ENCODE results near the gene PSMC3IP. TPM values are rescaled to one million over a fixed set of nuclear protein-coding genes. Genes with fewer than 3 reads are reported as not detected.
A peak's percentile ranks its signal among the peaks of the same experiment; 100 is the strongest.

Gene PSMC3IP
- total and polyA plus RNA-seq, 2 donors (not counting 3 experiments of a cell fraction or from before 2014, with no cell fraction given), result 5.9 to 19.3 TPM

GRCh38 chr17:42526031-42526444, 51.5 kb downstream of the PSMC3IP start:
- Histone ChIP-seq H3K9me1 (replicated peaks; ENCODE audit: control insufficient read depth, extremely low read depth, insufficient read depth, low read length) (no peaks in the 10 kb centered on the region), H4K20me1 (replicated peaks; ENCODE audit: control insufficient read depth, extremely low read depth, insufficient read depth, low read length) (no peaks in the 10 kb centered on the region), H3K4me1 (ENCODE audit: control insufficient read depth, extremely low read depth, insufficient read depth, low read length) (peaks cover 29% of the 10 kb centered on the region), H3K27ac (ENCODE audit: insufficient read depth, low read depth, low read length) (peak overlapping the region; percentile 40), H3K4me3 (replicated peaks in 1 of 3; ENCODE audit: insufficient read depth in 1 of 3, low read depth in 1 of 3, low read length in 3 of 3) (no peak overlapping the region), H3K27me3 (ENCODE audit: control insufficient read depth in 2 of 2, insufficient read depth in 2 of 2, low read length in 2 of 2) (no peaks in the 10 kb centered on the region), H3K36me3 (ENCODE audit: control insufficient read depth in 2 of 2, extremely low read depth in 1 of 2, insufficient read depth in 2 of 2, low read length in 2 of 2) (no peaks in the 10 kb centered on the region), H2AFZ (ENCODE audit: low read depth, low read length) (peak overlapping the region; percentile 7), H3K9me3 (replicated peaks; ENCODE audit: control insufficient read depth, insufficient read depth, low read length) (no peaks in the 10 kb centered on the region), H3K4me2 (ENCODE audit: insufficient read depth, low read length) (no peak overlapping the region), H3K79me2 (ENCODE audit: control insufficient read depth, insufficient read depth, low read length) (no peaks in the 10 kb centered on the region), H3K9ac (replicated peaks; ENCODE audit: extremely low read depth, insufficient read depth, low read length) (no peak overlapping the region)
- intact Hi-C loops (cut with micrococcal nuclease), result loop anchor here (10.0 kb wide), 2 partner anchors 391 to 501 kb away; partner anchors contain the start of gene NKIRAS2
- DNase-seq (ENCODE audit: low read depth, low spot score), result peak; percentile 66
- ChIA-PET POLR2A (no interaction called here), CTCF (interaction anchor here (1.5 to 3.8 kb wide), 6 partner anchors 8 to 303 kb away, joined by 5 to 114 read pairs (median 34); partner anchors contain the start of gene CAVIN1)
- BruUV-seq (replicated peaks), result no TSS peak
- peak; percentile 97 for FAIRE-seq
- dilution Hi-C loops (cut with MboI; ENCODE audit: extremely low pct_ligation_motif_present, low sequenced_read_pairs), result no loop called here
- no peak for TF ChIP-seq MAX (IDR thresholded peaks at IDR 0.05; ENCODE audit: insufficient read depth, insufficient read length)
- TF ChIP-seq GATA2 (IDR thresholded peaks at IDR 0.05; ENCODE audit: insufficient read depth, insufficient read length, low read depth, low read length), result no peak
- TF ChIP-seq MYC (IDR thresholded peaks at IDR 0.05; ENCODE audit: low read depth, low read length), result no peak
- no peak for TF ChIP-seq CTCF (IDR thresholded peaks at IDR 0.05; ENCODE audit: extremely low read depth in 1 of 2, insufficient read depth in 1 of 2, low read depth in 1 of 2, low read length in 2 of 2)
- no peak for TF ChIP-seq EZH2 (IDR thresholded peaks at IDR 0.05; ENCODE audit: borderline replicate concordance, low read depth, low read length, severe bottlenecking)
- no peak for TF ChIP-seq POLR2AphosphoS5 (IDR thresholded peaks at IDR 0.05; ENCODE audit: insufficient read depth, low read depth, low read length)
- TF ChIP-seq JUN (IDR thresholded peaks at IDR 0.05; ENCODE audit: borderline replicate concordance, insufficient read depth, insufficient read length, low read depth), result no peak
- no peak for TF ChIP-seq POLR2A (IDR thresholded peaks at IDR 0.05; ENCODE audit: low read depth, low read length)
- no peak for TF ChIP-seq FOS (IDR thresholded peaks at IDR 0.05; ENCODE audit: borderline replicate concordance, insufficient read depth, low read length)

Measured in endothelial cell of umbilical vein (primary cell).